KOPT-K1 (cell line): ENCODE measurements around the gene CRYBA4.
"Not testable (repeated sequence)": the region's sequence is repeated elsewhere in the genome, so short reads cannot be mapped to it uniquely, and the experiment has no call there.

Experiments
- H3K27ac ChIP-seq: fragments of 200-600 bp; sonication (generic); 2 replicates; pipeline ENCODE4 v1.5.1; 2016; ENCODE audit warnings: antibody characterized with exemption, mild to moderate bottlenecking, low read depth, low read length; ENCODE audit not compliant: poor library complexity, severe bottlenecking
- H3K36me3 ChIP-seq: fragments of 200-600 bp; sonication (generic); 2 replicates; pipeline ENCODE4 v1.5.1; 2017; ENCODE audit warnings: antibody characterized with exemption, mild to moderate bottlenecking, low read length, moderate library complexity; ENCODE audit not compliant: insufficient read depth
- H3K9me3 ChIP-seq: fragments of 200-600 bp; sonication (generic); 2 replicates; pipeline ENCODE4 v1.5.1; 2017; ENCODE audit warnings: antibody characterized with exemption, low read length, mild to moderate bottlenecking; ENCODE audit not compliant: insufficient read depth, poor library complexity, severe bottlenecking

Gene CRYBA4

GRCh38 chr22:26610996-26611395, 10.8 kb upstream of the CRYBA4 start:
- Histone ChIP-seq H3K27ac (no peak overlapping the region), H3K9me3 (no peaks in the 10 kb centered on the region), H3K36me3 (no peaks in the 10 kb centered on the region)

- Histone ChIP-seq H3K27ac (no peak overlapping the region), H3K36me3 (no peaks in the 10 kb centered on the region), H3K9me3 (no peaks in the 10 kb centered on the region)
These were observed 9.1 kb upstream of the CRYBA4 start for GRCh38 chr22:26612652-26613051.

- not testable (repeated sequence) for H3K27ac ChIP-seq
These were observed 8.0 kb upstream of the CRYBA4 start for GRCh38 chr22:26613753-26614152.

GRCh38 chr22:26614322-26614721, 7.4 kb upstream of the CRYBA4 start:
- no peaks in the 10 kb centered on the region for H3K9me3 ChIP-seq
- H3K27ac ChIP-seq = no peak overlapping the region
- no peaks in the 10 kb centered on the region for H3K36me3 ChIP-seq

More at GRCh38 chr22:26613753-26614152, 8.0 kb upstream of the CRYBA4 start:
- H3K36me3 ChIP-seq, H3K9me3 ChIP-seq: not testable (repeated sequence)

- H3K9me3 ChIP-seq = no peaks in the 10 kb centered on the region
- H3K27ac ChIP-seq = no peak overlapping the region
- no peaks in the 10 kb centered on the region for H3K36me3 ChIP-seq
These were observed 6.6 kb upstream of the CRYBA4 start for GRCh38 chr22:26615149-26615548.

- Histone ChIP-seq H3K27ac (no peak overlapping the region), H3K9me3 (no peaks in the 10 kb centered on the region), H3K36me3 (no peaks in the 10 kb centered on the region)
These were observed 5.8 kb upstream of the CRYBA4 start for GRCh38 chr22:26615830-26616435.

- Histone ChIP-seq H3K27ac (no peak overlapping the region), H3K36me3 (no peaks in the 10 kb centered on the region), H3K9me3 (no peaks in the 10 kb centered on the region)
These were observed 5.1 kb upstream of the CRYBA4 start for GRCh38 chr22:26616650-26617049.

- H3K36me3 ChIP-seq = no peaks in the 10 kb centered on the region
- peak within 1 kb of the TSS; percentile 6 for H3K27ac ChIP-seq
- no peaks in the 10 kb centered on the region for H3K9me3 ChIP-seq
These were observed 4.2 kb upstream of the CRYBA4 start, which contains the start of gene CRYBB1 for GRCh38 chr22:26617271-26618199. CRYBB1 (minus strand) TSS chr22:26618027; CDS start chr22:26616319, 1,708 bp downstream.

- no peaks in the 10 kb centered on the region for H3K9me3 ChIP-seq
- no peaks in the 10 kb centered on the region for H3K36me3 ChIP-seq
- no peak overlapping the region for H3K27ac ChIP-seq
These were observed 3.3 kb upstream of the CRYBA4 start for GRCh38 chr22:26618455-26618854.

- H3K9me3 ChIP-seq = no peaks in the 10 kb centered on the region
- H3K27ac ChIP-seq = no peak overlapping the region
- no peaks in the 10 kb centered on the region for H3K36me3 ChIP-seq
These were observed 2.3 kb upstream of the CRYBA4 start for GRCh38 chr22:26619510-26619909.

- H3K27ac ChIP-seq = no peak overlapping the region
- H3K36me3 ChIP-seq = no peaks in the 10 kb centered on the region
- H3K9me3 ChIP-seq = no peaks in the 10 kb centered on the region
These were observed 1.6 kb upstream of the CRYBA4 start for GRCh38 chr22:26620197-26620596.

GRCh38 chr22:26623984-26624383, 2.2 kb downstream of the CRYBA4 start:
- Histone ChIP-seq H3K27ac (no peak overlapping the region), H3K36me3 (no peaks in the 10 kb centered on the region), H3K9me3 (no peaks in the 10 kb centered on the region)

- Histone ChIP-seq H3K9me3 (no peaks in the 10 kb centered on the region), H3K27ac (no peak overlapping the region), H3K36me3 (no peaks in the 10 kb centered on the region)
These were observed 3.0 kb downstream of the CRYBA4 start for GRCh38 chr22:26624803-26625202.

- Histone ChIP-seq H3K36me3 (no peaks in the 10 kb centered on the region), H3K9me3 (no peaks in the 10 kb centered on the region), H3K27ac (no peak overlapping the region)
These were observed 8.4 kb downstream of the CRYBA4 start for GRCh38 chr22:26629988-26630761.

GRCh38 chr22:26631282-26631681, 9.5 kb downstream of the CRYBA4 start:
- H3K9me3 ChIP-seq = no peaks in the 10 kb centered on the region
- H3K27ac ChIP-seq = no peak overlapping the region
- H3K36me3 ChIP-seq = no peaks in the 10 kb centered on the region
